ENCODE data around the gene ARHGAP28.

Gene ARHGAP28

DNA sequence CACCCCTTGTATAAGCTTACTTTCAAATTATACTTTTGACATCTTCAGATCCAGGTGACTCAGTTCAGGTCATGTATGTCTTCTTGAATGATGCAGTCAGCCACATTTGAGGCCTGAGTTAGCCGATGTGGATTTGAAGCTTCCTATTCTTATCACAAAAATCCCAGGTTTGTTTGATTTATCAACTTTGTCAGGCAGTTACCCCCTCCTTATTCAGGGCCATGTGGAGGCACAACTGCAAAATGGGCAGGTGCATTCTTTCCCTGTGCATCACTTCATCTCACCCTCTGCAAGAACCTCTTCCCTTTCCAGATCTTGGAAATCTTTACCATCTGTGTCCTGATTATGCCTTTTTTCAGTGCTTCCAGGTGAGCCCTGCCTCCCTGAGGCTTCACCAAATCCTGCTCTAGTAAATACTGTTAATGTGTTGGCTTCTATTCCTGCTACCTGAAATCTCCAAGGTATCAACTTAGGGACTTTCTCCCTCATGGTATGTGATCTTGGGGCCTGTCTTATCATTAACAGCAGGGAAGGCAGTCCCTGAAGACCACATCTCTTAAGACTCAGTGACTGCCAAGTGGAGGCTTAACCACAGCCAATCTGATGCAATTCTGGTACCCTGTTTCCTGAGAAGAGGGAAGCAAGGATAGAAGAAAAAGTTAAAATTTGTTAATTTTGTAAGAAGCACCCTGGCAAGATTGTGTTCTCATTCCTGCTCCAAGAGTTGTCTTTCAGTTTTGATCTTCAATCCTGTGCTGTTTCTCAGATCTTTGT, 9.4 kb upstream of the ARHGAP28 start:
- no peak for TF ChIP-seq CTCF (IDR thresholded peaks at IDR 0.05; ENCODE audit: low read length, missing control alignments)

DNA sequence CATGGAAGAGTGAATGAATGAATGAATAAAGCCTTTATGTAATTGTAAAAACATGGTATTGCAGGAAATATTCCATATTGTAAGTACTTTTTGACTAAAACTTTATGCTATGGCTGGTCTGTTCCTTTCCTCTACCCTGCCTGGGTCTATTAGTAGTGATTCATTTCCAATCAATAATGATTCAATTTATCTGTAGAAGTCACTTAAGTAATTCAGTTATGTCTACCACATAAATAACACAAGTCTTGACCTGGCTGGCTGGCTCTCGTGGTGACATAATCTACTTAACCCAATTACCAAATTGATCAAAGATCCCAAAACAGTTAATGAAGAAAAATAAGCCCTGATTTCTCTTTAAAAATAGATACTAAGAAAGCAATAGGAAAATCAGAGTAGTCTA, 7.8 kb upstream of the ARHGAP28 start:
- H3K4me3 ChIP-seq (replicated peaks; ENCODE audit: low read depth, low read length) = no peak overlapping the region
- TF ChIP-seq CTCF (IDR thresholded peaks at IDR 0.05; ENCODE audit: low read length, missing control alignments) = no peak
- no peak for DNase-seq (ENCODE audit: low read depth)

More for the DNA sequence above, 9.4 kb upstream of the ARHGAP28 start:
- no peak for DNase-seq (ENCODE audit: low read depth)
- no peak overlapping the region for H3K4me3 ChIP-seq (replicated peaks; ENCODE audit: low read depth, low read length)

- DNase-seq (ENCODE audit: low read depth) = no peak
- no peak for TF ChIP-seq CTCF (IDR thresholded peaks at IDR 0.05; ENCODE audit: low read length, missing control alignments)
- H3K4me3 ChIP-seq (replicated peaks; ENCODE audit: low read depth, low read length) = no peak overlapping the region
These were observed 6.8 kb upstream of the ARHGAP28 start for GRCh38 chr18:6722690-6723089.

- TF ChIP-seq CTCF (IDR thresholded peaks at IDR 0.05; ENCODE audit: low read length, missing control alignments) = no peak
- no peak for DNase-seq (ENCODE audit: low read depth)
- no peak overlapping the region for H3K4me3 ChIP-seq (replicated peaks; ENCODE audit: low read depth, low read length)
These were observed 5.2 kb upstream of the ARHGAP28 start for GRCh38 chr18:6724331-6724730.

- H3K4me3 ChIP-seq (replicated peaks; ENCODE audit: low read depth, low read length) = no peak overlapping the region
- no peak for DNase-seq (ENCODE audit: low read depth)
- TF ChIP-seq CTCF (IDR thresholded peaks at IDR 0.05; ENCODE audit: low read length, missing control alignments) = no peak
These were observed 1.2 kb upstream of the ARHGAP28 start for GRCh38 chr18:6728331-6728730.

- DNase-seq (ENCODE audit: low read depth) = no peak
- TF ChIP-seq CTCF (IDR thresholded peaks at IDR 0.05; ENCODE audit: low read length, missing control alignments) = no peak
- peak overlapping the region; percentile 57 for H3K4me3 ChIP-seq (replicated peaks; ENCODE audit: low read depth, low read length)
These were observed 688 bp upstream of the ARHGAP28 start for GRCh38 chr18:6728809-6729246.
